NCI-H1417 treated with DMSO at 0.1 percent for 48 hours (cell line): Measurements from ENCODE around the gene LPCAT3.

Experiments
- DNase-seq: peaks from one replicate; lab custom pipeline; 2025; lab: John Stamatoyannopoulos, UW

Gene LPCAT3

DNA sequence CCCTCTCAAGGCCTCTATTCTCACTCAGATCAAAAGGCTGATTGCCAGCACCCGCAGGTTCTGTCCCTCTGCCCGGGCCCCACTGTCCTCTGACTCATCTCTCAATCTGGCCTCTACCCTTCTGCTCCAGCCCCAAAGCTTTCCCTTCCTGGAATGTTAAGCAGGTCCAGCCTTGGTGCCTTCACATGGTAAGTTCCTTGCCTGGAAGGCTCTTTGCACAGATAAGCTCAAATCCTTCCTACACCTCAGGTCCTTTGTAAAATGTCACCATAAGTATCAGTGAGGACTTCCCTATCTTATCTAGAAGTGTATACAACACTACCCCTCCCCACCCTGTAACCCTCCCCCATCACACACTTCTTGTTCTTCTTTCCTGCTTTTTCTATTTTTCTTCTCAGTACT lies 22.2 kb downstream of the LPCAT3 start:
- no peak for DNase-seq

DNA sequence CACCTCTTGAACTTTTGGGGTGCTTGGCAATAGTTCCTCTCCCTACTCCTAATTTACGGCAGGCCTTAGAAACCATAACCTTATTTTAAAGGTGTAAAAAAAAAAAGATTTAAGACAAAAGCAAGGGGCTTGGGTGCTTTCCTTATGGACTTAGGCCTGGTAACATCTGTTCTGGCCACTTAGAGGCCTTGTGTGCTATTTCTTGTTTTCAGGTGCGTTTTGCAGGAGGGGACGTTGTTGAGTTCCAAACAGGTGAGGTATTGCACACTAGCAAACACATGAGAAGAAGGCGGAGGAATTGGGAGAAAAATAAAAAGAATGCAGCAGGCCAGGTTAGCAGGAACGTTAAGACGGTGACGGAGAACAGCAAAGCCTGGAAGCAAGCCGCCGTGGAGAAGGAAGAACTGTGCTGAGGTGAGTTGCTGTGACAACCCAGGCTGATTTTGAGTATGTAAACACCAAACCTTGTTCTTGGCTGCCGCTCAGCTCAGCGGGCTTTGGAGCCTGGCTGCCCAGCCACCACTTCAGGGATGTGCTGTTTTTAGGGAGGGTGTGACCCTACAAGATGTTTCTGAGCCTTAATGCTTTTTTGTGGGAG lies 30.2 kb downstream of the LPCAT3 start:
- DNase-seq = no peak

DNA sequence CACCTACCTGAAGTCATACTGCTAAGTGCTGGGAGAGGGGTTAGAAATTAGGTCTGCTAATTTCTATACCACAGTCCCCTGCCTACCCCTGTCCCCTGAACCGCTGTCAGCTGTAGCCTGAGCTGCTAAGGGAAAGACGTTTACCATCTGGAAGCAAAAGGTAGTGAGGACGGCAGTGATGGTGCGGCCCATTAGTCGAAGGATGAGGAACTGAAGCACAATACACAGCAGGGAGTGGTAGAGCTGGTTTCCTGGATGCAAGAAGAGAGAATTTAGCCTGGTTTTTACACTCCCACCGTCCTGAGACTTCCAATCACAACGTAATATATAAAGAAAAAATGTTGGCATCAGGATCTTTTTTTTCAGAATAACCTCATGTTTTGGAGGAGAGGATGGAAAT lies 35.7 kb downstream of the LPCAT3 start:
- no peak for DNase-seq

DNA sequence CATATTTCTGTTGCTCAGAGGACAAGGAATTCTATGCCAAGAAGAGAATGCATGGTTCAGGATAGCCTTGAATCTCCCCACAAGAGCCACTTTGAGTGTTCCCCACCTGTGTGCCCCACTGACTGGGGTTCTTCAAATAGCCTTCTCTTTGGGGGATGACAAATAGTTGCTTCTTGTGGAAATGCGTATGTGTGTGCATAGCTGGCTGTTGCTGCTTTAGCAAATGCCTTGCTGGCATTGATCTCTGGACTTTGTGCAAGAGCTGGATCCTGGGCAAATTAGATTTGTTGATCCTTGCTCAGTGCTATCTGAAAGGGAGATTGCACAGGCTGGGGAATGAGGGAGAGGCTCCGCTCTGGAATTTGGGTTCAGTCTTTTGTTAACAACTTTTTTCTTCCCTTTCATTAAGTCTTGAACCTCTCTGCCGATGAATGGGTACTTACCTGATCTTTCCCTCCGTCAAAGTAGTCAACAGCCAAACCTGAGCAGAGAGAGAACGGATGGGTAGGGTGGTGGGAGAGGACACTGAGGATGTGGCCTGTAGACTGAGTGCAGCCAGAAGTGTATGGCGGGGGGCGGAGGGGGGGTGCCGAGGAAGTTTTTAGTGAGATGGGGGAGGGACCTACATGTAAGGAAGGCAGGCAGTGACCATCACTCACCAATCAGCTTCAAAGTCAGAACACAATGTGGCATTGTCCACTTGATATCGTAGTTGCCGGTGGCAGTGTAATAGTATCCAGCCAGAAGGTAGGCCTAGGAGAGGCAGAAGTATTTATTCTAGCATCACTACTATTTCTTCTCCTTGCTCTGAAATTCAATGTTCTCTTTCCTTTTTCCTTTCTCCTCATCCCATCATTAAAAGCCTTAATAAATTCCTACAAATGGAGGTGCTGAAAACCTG lies 36.9 kb downstream of the LPCAT3 start:
- DNase-seq = no peak

DNA sequence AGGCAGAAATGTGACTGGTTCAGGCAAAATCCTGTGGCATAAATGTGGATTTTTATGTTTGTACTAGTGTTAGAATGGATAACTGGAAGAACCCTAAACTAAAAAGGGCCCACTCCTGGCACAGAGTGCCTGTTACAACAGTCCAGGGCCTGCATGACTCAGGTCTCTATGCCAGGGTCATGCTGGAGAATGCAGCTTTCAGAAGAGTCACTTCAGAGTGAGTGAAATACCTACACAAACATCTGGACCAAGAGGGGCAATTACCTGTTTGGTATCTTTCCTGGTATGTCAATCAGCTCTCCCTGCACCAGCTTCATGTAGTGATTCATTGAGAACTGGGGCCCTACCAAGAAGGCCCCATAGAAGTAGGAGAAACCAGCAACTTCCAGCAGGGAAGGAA lies 37.5 kb downstream of the LPCAT3 start:
- no peak for DNase-seq

DNA sequence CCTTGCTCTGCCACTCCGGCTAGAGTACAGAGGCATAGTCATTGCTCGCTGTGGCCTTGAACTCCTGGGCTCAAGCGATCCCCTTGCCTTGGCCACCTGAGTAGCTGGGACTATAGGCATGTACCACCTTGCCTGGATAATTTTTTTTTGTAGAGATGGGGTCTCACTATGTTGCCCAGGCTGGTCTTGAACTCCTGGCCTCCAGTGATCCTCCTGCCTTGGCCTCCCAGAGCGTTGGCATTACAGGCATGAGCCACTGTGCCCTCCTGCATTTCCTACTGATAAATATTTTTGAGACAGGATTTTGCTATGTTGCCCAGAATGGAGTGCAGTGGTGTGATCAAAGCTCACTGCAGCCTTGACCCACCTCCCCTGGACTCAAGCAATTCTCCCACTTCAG lies 38.2 kb downstream of the LPCAT3 start:
- DNase-seq = no peak

DNA sequence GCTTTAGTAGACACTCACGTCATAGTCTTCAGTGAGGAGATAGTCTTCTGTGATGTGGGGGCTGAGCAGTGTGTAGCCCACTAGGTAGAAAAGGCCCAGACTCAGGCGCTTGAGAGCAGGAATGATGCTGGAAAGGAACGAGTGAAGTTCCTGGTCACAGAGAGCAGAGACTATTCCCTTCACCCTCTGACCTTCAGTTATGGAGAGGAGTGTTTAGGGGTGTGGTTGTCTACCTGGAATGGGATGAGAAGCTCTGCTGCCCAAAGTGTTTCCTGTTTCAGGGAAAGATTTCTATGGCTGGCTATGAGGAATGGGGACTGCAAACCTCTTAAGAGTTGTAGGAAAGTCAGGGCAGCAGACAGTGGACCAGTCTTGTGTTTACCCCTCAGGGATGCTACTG lies 38.8 kb downstream of the LPCAT3 start:
- no peak for DNase-seq

DNA sequence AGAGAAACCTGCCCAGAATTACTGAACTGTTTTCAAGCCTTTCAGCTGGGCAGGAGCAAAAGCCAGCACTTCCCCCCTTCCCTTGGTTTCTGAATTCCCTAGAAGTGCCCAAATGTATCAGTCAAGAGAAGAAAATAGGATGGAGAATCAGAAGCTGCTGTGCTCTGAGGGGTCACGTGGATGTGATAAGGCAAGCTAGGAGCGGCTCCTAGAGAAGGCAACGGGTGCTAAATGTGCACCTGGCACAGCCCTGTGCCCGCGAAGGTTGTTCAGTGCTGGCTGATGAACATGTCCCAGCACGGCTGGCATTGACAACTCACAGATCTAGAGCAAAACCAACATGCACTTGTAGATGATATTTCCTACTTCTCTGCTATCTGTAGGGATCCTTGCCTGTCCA lies 39.3 kb downstream of the LPCAT3 start:
- no peak for DNase-seq

DNA sequence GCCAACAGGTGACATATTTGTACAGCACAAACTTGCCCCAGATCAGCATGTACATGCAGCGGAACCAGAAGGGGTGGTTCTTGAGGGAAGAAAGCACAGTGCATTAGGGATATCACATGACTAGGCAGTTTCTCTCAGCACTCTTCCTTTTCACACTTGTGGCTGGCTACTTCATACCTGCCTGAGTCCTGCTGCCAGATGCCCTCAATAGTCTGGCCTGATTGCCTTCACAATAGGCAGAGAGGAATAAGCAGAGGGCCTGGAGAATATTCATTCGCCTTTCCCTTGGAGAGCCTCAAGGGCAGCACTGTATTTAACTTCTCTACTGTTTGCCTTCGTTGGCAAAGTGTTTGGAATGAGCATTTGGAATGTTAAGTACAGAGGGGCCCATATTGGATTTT lies 39.7 kb downstream of the LPCAT3 start:
- DNase-seq = no peak

DNA sequence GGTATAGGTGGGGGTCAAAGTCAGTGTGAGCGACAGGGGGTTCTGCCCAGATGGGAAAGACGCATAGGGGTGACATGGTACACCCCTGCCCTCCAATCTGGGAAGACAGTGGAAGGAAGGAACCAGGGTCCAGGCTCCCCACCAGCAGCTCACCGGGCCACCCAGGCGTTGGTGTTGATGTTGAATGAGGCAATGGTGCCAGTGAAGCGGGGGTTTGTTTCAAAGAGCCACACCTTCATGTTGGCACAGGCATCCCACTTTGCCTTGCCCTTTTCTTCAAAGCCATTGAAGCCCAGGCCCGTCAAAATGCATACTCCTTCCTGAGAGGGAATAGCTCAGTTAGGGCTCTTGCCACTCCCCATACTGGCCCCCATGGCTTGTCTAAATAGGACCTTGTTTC lies 40.1 kb downstream of the LPCAT3 start:
- no peak for DNase-seq

DNA sequence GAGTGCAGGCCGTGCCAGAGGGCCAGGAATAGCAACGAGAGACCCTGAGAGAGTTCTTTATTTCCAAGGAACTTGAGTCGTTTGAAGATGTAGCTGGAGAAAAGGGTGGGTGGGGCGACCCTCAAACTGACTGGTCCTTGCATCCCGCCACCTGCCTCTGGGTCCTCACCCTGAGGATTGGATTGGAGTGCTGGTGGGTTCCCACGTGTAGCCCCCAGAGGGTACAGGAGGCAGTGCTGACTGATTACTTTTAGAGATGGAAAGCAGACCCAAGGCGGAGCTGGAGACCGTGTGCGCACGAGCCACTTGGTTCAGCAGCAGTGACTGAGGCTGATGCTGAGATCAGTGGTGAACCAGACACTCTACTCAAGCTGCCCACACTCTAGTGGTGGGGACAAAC lies 40.6 kb downstream of the LPCAT3 start:
- no peak for DNase-seq

DNA sequence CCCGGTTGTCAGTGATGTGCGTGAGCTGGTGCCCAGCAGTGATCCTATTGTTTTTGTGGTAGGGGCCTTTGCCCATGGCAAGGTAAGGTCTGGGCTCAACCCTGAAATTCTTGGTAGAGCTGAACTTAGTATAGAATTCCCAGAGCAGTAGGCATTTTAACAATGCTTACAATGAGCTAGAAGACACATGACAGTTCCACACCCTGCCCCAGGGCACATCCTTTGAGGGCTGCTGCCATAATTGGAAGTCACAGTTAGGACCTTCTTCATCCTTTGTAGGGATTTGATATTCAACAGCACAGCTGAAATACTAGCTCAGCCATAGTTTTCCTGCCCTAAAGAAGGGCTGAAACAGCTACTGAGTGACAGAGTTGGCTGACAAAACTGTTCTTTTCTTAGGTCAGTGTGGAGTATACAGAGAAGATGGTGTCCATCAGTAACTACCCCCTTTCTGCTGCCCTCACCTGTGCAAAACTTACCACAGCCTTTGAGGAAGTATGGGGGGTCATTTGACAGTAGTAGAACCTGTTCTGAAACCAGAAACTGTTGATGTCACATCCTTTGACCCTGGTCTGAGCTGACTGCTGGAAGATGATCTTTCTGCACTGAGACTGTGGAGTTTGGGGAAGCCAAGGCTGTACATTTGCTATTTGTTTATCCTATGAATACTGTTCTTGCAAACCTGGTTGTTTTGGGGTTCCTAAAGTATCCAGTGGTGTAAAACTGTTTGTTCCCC lies 42.8 kb downstream of the LPCAT3 start:
- DNase-seq = no peak

DNA sequence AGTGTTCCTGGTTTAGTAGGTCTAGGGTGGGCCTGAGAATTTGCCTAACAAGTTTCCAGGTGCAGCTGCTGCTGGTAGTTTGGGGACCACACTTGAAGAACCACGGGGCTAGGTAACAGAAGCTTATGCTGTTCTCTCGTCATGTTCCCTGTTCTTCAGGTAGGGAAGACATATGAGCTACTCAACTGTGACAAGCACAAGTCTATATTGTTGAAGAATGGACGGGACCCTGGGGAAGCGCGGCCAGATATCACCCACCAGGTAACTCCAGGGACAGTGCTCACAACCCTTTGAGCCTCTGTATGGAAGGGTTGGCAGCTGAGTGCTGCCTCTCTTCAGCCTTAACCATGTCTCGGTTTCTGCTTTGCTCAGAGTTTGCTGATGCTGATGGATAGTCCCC lies 44.1 kb downstream of the LPCAT3 start:
- no peak for DNase-seq

DNA sequence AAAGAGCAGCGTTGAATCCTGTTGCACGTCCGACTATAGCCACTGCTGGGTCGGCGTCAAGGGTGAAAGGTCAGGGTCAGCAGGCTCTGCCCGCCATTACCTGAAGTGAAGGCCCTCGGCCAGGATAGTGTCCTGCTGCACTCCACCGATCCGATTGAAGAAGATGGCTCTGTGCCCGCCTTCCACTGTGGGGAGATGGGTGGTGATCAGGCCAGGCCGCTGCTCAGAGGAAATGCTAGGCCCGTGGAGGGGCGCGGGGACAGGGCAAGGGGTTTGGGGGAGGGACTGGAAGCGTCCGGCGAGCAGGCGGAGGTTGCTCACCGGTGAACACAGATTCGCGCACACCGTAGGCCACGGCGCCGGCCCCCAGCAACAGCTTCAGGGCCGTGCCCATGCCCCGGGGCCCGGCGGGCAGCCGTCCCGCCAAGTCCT lies 48.2 kb downstream of the LPCAT3 start:
- no peak for DNase-seq

DNA sequence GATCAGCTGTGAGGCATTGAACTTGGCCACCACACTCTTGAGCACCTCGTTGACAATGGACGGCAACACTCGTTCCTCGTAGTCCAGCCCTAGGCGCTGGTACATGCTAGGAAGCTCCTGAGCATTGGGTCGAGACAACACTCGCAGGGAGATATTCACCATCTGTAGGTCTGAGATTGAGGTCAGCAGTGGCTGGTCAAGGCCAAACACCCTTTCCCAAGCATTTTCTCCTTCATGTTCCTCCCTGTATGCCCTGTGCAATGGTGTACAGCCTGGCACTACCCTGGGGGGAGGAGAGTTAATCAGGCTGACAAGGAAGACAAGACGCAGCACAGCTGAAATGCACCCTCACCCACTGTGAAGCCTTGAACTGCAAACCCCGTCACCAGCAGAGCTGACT lies 49.9 kb downstream of the LPCAT3 start:
- no peak for DNase-seq

DNA sequence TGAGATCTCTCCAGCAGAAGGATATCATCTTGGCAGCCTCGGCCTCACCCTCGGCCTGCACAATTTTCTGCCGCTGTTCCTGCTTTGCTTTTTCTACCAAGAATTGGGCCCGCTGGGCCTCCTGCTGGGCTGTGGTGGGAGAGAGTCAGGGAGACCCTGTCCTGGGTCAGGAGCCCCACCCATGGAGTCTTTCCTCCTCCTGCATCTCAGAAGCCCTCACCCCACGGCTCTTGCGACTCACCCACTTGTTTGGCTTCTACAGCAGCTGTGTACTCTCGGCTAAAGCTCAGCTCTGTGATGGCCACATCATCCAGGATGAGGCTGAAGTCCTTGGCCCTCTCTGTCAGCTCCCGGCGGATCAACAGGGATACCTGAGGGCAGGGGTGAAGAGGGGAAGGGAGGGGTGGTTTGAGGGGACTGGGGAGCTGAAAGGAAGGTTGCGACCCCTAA lies 50.6 kb downstream of the LPCAT3 start:
- DNase-seq = no peak

DNA sequence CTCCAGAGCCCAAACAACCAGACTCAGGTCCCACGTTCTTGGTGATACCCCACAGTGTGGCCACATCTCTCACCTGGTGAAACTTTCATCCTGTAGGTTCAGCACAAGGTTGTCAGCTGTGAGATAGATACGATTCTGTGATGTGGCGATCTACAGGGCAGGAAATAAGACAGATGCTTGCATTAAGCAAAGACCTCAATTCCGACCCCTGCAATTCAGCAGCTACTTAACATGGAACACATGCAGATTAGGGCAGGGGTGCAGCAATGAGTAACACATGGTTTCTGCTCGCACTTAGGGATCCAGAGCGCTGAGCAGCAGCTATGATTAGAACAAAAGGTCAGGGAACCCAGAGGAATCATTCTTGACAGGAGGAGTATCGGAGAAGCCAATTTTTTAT lies 51.9 kb downstream of the LPCAT3 start:
- no peak for DNase-seq

DNA sequence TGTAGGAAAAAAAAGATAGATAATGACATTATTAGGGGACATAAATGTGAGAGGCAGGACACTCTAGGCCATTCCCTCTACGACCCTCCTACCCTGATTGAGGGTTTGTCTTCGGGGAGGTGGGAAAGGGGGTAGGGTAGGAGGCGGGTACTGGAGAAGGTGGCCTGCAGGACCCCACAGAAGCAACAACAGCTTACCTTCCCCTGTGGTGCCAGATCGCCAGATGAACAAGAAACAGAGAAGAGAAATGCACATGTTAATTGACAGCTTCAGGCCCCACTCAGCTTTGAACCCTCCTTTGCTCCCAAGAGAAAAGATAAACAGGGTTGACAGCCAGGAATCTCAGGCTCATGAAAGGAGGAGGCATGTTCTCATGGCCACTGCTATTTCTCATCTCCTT lies 52.6 kb downstream of the LPCAT3 start:
- DNase-seq = no peak

DNA sequence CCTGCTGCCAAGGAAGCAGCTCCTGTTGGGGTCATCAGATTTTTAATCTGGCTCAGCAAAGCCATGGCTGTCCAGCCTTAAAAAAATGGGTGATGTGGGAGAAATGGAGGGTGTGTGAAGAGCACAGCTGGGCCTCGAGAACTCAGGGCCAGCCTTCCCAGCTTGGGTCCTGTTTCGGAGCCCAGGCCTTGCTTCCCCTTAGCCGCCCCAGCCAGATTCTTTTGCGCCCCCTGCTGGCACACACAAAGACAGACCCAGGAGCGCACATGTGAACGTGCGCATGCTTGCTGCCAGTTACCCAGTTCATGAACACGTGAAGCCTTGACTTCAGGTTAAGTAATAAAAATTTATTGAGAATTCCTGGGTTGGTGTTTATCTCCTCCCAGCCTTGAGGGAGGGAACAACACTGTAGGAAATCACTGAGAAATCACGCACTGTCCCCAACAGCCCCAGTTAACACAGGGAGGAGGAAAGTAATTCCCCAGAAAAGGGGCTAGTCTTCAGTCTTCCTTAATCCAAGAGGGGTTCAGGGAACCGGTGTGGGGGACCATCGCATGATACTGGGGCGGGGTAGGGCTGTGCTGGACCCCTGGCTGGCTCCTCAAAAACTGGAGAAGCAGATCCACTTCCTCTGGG lies 53.1 kb downstream of the LPCAT3 start:
- DNase-seq = peak; percentile 13

DNA sequence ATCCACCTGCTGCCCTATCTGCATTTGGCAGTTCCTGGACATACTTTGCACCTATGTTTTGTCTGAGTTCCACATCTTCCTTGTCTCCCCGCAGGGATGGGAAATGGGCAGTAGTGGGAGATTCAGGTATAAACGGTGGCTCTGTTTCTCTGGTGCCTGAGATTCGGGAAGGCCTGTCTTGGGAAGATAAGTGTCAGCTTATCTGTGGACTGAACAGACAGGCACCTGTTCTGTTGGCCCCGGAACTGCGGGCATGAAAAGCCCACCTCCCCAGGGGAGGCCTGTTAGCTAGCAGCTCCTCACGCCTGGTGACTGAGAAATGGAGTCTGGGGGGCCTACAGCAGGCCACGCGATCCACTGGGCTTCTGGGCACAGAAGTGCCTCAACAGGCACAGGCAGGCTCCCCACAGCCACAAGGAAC lies 53.7 kb downstream of the LPCAT3 start:
- no peak for DNase-seq

DNA sequence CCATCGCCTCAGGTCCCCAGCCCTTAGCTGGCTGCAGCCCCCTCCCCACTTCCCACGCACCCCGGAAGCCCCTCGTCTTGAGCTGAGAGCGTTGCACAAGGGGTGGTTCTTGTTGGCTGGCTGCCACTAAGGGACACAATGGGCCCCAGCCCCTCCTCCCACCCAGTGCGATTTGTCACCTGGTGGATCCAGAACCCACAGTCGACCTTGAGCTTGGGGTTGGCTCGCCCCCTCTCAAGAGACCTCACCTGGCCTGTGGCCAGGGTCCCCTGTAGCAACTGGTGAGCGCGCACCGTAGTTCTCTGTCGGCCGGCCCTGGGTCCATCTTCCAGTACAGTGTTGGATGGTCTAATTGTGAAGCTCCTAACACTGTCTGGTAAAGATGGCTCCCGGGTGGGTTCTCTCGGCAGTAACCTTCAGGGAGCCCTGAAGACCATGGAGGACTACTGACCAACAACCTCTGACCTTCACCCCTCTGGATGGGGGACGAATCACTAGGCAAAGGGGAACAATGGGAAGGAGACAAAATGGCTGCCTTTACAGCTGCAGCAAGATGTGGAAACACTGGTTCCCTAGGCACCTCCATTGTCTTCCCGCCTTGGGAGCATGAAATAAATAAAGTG lies 54.4 kb downstream of the LPCAT3 start:
- no peak for DNase-seq
